NCI-H69 (cell line): ENCODE results near the gene TEFM.
"Not testable (repeated sequence)": the region's sequence is repeated elsewhere in the genome, so short reads cannot be mapped to it uniquely, and the experiment has no call there.

Experiments used
- DNase-seq: peaks from one replicate; lab custom pipeline; 2025; lab: John Stamatoyannopoulos, UW

TEFM gene

GRCh38 chr17:30906101-30906911, at the start of gene TEFM:
TSS of gene TEFM (minus strand) at chr17:30906238. CDS start at chr17:30906198, 40 bp downstream.
- DNase-seq = peak; percentile 96

GRCh38 chr17:30954046-30954830, 48.2 kb upstream of the TEFM start:
- DNase-seq = no peak

- DNase-seq = no peak
These were observed 46.8 kb upstream of the TEFM start for GRCh38 chr17:30952638-30953393.

GRCh38 chr17:30950669-30951399, 44.8 kb upstream of the TEFM start:
- peak; percentile 93 for DNase-seq

GRCh38 chr17:30950189-30950588, 44.2 kb upstream of the TEFM start:
- DNase-seq = no peak

GRCh38 chr17:30947796-30948195, 41.8 kb upstream of the TEFM start:
- no peak for DNase-seq

GRCh38 chr17:30942308-30943079, 36.5 kb upstream of the TEFM start:
- no peak for DNase-seq

GRCh38 chr17:30939051-30939689, 33.1 kb upstream of the TEFM start:
- no peak for DNase-seq

- no peak for DNase-seq
These were observed 27.9 kb upstream of the TEFM start for GRCh38 chr17:30933966-30934365.

- not testable (repeated sequence) for DNase-seq
These were observed 25.5 kb upstream of the TEFM start for GRCh38 chr17:30931582-30931981.

- DNase-seq = no peak
These were observed 24.5 kb upstream of the TEFM start for GRCh38 chr17:30930495-30930894.

- DNase-seq = not testable (repeated sequence)
These were observed 23.8 kb upstream of the TEFM start for GRCh38 chr17:30929861-30930260.

- peak; percentile 36 for DNase-seq
These were observed 23.1 kb upstream of the TEFM start for GRCh38 chr17:30929081-30929633.

- DNase-seq = no peak
These were observed 22.5 kb upstream of the TEFM start for GRCh38 chr17:30928584-30928983.

- DNase-seq = no peak
These were observed 21.7 kb upstream of the TEFM start for GRCh38 chr17:30927756-30928155.

GRCh38 chr17:30926516-30926915, 20.5 kb upstream of the TEFM start:
- DNase-seq = no peak

GRCh38 chr17:30924341-30924740, 18.3 kb upstream of the TEFM start:
- DNase-seq = peak; percentile 7

GRCh38 chr17:30922235-30923030, 16.4 kb upstream of the TEFM start:
- peak; percentile 21 for DNase-seq

- peak; percentile 39 for DNase-seq
These were observed 15.6 kb upstream of the TEFM start, which contains the start of gene ADAP2 for GRCh38 chr17:30921544-30922196. TSS of gene ADAP2 (plus strand) at chr17:30921945. CDS start at chr17:30922015, 70 bp downstream.
